ENCODE results near the gene RIN3.

DNA sequence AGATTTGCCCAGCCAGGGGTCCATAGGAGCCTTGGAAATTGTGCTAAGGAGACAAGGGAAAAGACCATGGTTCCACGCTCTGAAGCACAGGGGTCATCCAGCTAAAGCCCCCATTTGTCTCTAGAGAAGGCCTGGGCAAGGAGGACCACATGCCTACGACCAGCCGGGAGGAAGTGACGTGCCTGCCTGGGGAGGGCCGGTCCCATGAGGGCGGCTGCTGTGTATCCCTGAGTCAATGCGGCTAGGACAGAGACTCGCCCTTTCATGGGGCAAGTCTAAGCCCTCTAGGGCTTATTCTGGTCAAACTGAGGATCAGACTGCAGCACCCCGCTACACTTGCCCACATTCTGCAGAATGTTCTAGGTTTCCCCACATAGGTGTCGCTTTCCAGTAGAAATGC is 20.6 kb upstream of the RIN3 start:
- TF ChIP-seq EZH2phosphoT487 (IDR thresholded peaks at IDR 0.05; ENCODE audit: insufficient read depth, low read depth) (no peak), EZH2 (IDR thresholded peaks at IDR 0.05; ENCODE audit: insufficient read depth, poor library complexity, severe bottlenecking) (no peak)
